HG03139 (cell line): ENCODE data around the gene ZNRF1.
A peak's percentile ranks its signal among the peaks of the same experiment; 100 is the strongest.
"Not testable (repeated sequence)": the region's sequence is repeated elsewhere in the genome, so short reads cannot be mapped to it uniquely, and the experiment has no call there.

Source experiments
- ATAC-seq: cut with Tn5 transposase; IDR thresholded peaks from one replicate; pipeline ENCODE4 v1.9.1; 2021; ENCODE audit not compliant: unreplicated experiment

Gene ZNRF1

GRCh38 chr16:75074920-75075687 is 76.3 kb downstream of the ZNRF1 start:
- ATAC-seq = peak; percentile 96

- ATAC-seq = peak; percentile 5
Measured at GRCh38 chr16:75075688-75076268, 77.0 kb downstream of the ZNRF1 start.

- ATAC-seq = no peak
Measured at GRCh38 chr16:75078886-75079285, 80.1 kb downstream of the ZNRF1 start.

- ATAC-seq = no peak
Measured at GRCh38 chr16:75079346-75079926, 80.6 kb downstream of the ZNRF1 start.

GRCh38 chr16:75080205-75081029 is 81.6 kb downstream of the ZNRF1 start:
- ATAC-seq = no peak

- ATAC-seq = no peak
Measured at GRCh38 chr16:75081179-75081859, 82.5 kb downstream of the ZNRF1 start.

- no peak for ATAC-seq
Measured at GRCh38 chr16:75083813-75084212, 85.0 kb downstream of the ZNRF1 start.

GRCh38 chr16:75085556-75085955 is 86.7 kb downstream of the ZNRF1 start:
- no peak for ATAC-seq

GRCh38 chr16:75086281-75086680 is 87.5 kb downstream of the ZNRF1 start:
- no peak for ATAC-seq

GRCh38 chr16:75086688-75087374 is 88.0 kb downstream of the ZNRF1 start:
- ATAC-seq = no peak

GRCh38 chr16:75087375-75087979 is 88.7 kb downstream of the ZNRF1 start:
- no peak for ATAC-seq

GRCh38 chr16:75088216-75088615 is 89.4 kb downstream of the ZNRF1 start:
- no peak for ATAC-seq

GRCh38 chr16:75088934-75089333 is 90.1 kb downstream of the ZNRF1 start:
- no peak for ATAC-seq

GRCh38 chr16:75089486-75090202 is 90.8 kb downstream of the ZNRF1 start:
- no peak for ATAC-seq

- not testable (repeated sequence) for ATAC-seq
Measured at GRCh38 chr16:75090899-75091298, 92.1 kb downstream of the ZNRF1 start.

GRCh38 chr16:75091619-75092018 is 92.8 kb downstream of the ZNRF1 start:
- ATAC-seq = not testable (repeated sequence)

GRCh38 chr16:75092777-75093176 is 94.0 kb downstream of the ZNRF1 start:
- ATAC-seq = no peak

- no peak for ATAC-seq
Measured at GRCh38 chr16:75093598-75094540, 95.0 kb downstream of the ZNRF1 start.
